Panc1 (cell line): ENCODE measurements around the gene CDK6. TPM values are rescaled to one million over a fixed set of nuclear protein-coding genes. Genes with fewer than 3 reads are reported as not detected.

ENCODE experiments used
- ATAC-seq: fragments of 200-7000 bp; cut with Tn5 transposase; 2 replicates; pipeline ENCODE4 v1.9.1; 2020; ENCODE audit warnings: mild to moderate bottlenecking, moderate library complexity
- BruUV-seq: library from RNA; stranded (reverse); fragments of 400-500 nt; replicated peaks from 2 replicates; lab custom pipeline; 2021; lab: Mats Ljungman, UMichigan
- CTCF ChIA-PET: fragments of 300-600 bp; sonication (Branson Sonifier 250); formaldehyde crosslinking; loops from one replicate; lab custom pipeline; 2022; ENCODE audit warnings: antibody characterized with exemption; lab: Charles Lee
- POLR2A ChIA-PET: fragments of 300-600 bp; sonication (Branson Sonifier 250); formaldehyde crosslinking; loops from one replicate; lab custom pipeline; 2022; ENCODE audit warnings: antibody characterized with exemption; lab: Charles Lee
- DNase-seq: peaks from one replicate; pipeline ENCODE4 v3.0.0-alpha.2; 2010; ENCODE audit warnings: low read depth, low spot score
- H3K27ac ChIP-seq: 2 replicates; pipeline ENCODE4 v1.5.1; 2011; ENCODE audit warnings: mild to moderate bottlenecking, low read length, inconsistent platforms
- H3K27me3 ChIP-seq: fragments of 200-500 bp; sonication (Bioruptor generic); 2 replicates; pipeline ENCODE4 v1.6.0; 2014; ENCODE audit warnings: low read length, inconsistent platforms; ENCODE audit not compliant: control insufficient read depth, insufficient read depth
- H3K36me3 ChIP-seq: fragments of 200-500 bp; sonication (Bioruptor generic); 2 replicates; pipeline ENCODE4 v1.5.1; 2014; ENCODE audit warnings: inconsistent platforms, mild to moderate bottlenecking, low read length, moderate library complexity; ENCODE audit not compliant: control insufficient read depth, insufficient read depth
- H3K4me1 ChIP-seq: 2 replicates; pipeline ENCODE4 v1.5.1; 2011; ENCODE audit warnings: inconsistent platforms, mild to moderate bottlenecking, low read length, moderate library complexity; ENCODE audit not compliant: control insufficient read depth, insufficient read depth
- H3K4me3 ChIP-seq, 2 experiments: 2 replicates each; pipeline ENCODE4 v1.5.1; 2011 to 2012; ENCODE audit warnings: low read depth in 2 of 2, low read length in 2 of 2, mild to moderate bottlenecking in 2 of 2, inconsistent platforms in 1 of 2, moderate library complexity in 1 of 2
- H3K9me3 ChIP-seq: fragments of 200-500 bp; sonication (Bioruptor generic); 2 replicates; pipeline ENCODE4 v1.5.1; 2014; ENCODE audit warnings: low read depth, mild to moderate bottlenecking, inconsistent platforms, low read length, moderate library complexity; ENCODE audit not compliant: control insufficient read depth, insufficient read depth
- CTCF ChIP-seq: fragments of 450-650 bp; IDR thresholded peaks from 2 replicates; pipeline ENCODE4 v1.5.1; 2017; ENCODE audit warnings: mild to moderate bottlenecking
- POLR2AphosphoS5 ChIP-seq: IDR thresholded peaks from 2 replicates; pipeline ENCODE4 v1.6.1; 2012; ENCODE audit warnings: mild to moderate bottlenecking, low read depth, low read length, moderate library complexity
- REST ChIP-seq, 2 experiments: IDR thresholded peaks; 2 replicates each; pipeline ENCODE4 v1.6.1; 2011 to 2012; ENCODE audit warnings: low read depth in 2 of 2, control low read depth in 1 of 2, low read length in 1 of 2, mild to moderate bottlenecking in 1 of 2, moderate library complexity in 1 of 2; ENCODE audit not compliant: insufficient read depth in 1 of 2
- SIN3A ChIP-seq: IDR thresholded peaks from 2 replicates; pipeline ENCODE4 v1.6.1; 2012; ENCODE audit warnings: low read depth, mild to moderate bottlenecking, low read length, moderate library complexity, borderline replicate concordance; ENCODE audit not compliant: insufficient read depth
- TCF7L2 ChIP-seq: IDR thresholded peaks from 2 replicates; pipeline ENCODE4 v1.6.1; 2011; ENCODE audit warnings: mild to moderate bottlenecking, low read depth, low read length, inconsistent platforms
- in situ Hi-C: cut with HindIII; loops from 2 replicates; pipeline ENCODE4 v1.10.0; 2016; ENCODE audit warnings: low sequenced_read_pairs, low pct_unique_long_range_greater_than_20kb
- intact Hi-C: fragments of 100-400 bp; cut with micrococcal nuclease; formaldehyde crosslinking; loops from one replicate; pipeline ENCODE4 v1.10.0; 2022; ENCODE audit not compliant: unreplicated experiment
- total RNA-seq: library from RNA; stranded (reverse); gene quantifications from one replicate; pipeline ENCODE4 v1.2.1, GENCODE V29; 2021; ENCODE audit not compliant: unreplicated experiment

CDK6 gene
- total RNA-seq, 1 experiment from 2014 or later, result 57.4 TPM

GRCh38 chr7:92767437-92767836, 68.9 kb downstream of the CDK6 start:
- no peak for ATAC-seq
- Histone ChIP-seq H3K4me1 (peaks cover 54% of the 10 kb centered on the region), H3K4me3 (no peak overlapping the region), H3K36me3 (peaks cover 5% of the 10 kb centered on the region), H3K9me3 (no peaks in the 10 kb centered on the region), H3K27ac (peak overlapping the region; percentile 74; the same call in 1 of the 2 replicates), H3K27me3 (no peaks in the 10 kb centered on the region)
- intact Hi-C loops (no loop called here), in situ Hi-C loops (no loop called here)
- BruUV-seq, result no TSS peak
- ChIA-PET POLR2A (interaction anchor here (0.6 kb wide), 1 partner anchor 78 kb away, joined by 4 read pairs; no protein-coding TSS in a partner anchor), CTCF (no interaction called here)
- no peak for DNase-seq
- TF ChIP-seq CTCF (no peak), TCF7L2 (no peak), REST (IDR thresholded peaks at IDR 0.05; ENCODE audit: insufficient read depth in 1 of 2, low read depth in 2 of 2, low read length in 1 of 2) (no peak), POLR2AphosphoS5 (no peak), SIN3A (no peak)

- no peak overlapping the region for H3K4me3 ChIP-seq
- 0 out of 2 replicates have a peak, but pooled peaks have one; percentile 40 for ATAC-seq
- CTCF ChIA-PET, result no interaction called here
- no TSS peak for BruUV-seq
- intact Hi-C loops, result no loop called here
- H3K27ac ChIP-seq, result peak overlapping the region; percentile 74
- POLR2A ChIA-PET, result interaction anchor here (0.5 kb wide), 1 partner anchor 14 kb away, joined by 3 read pairs; no protein-coding TSS in a partner anchor
- in situ Hi-C loops, result no loop called here
- H3K4me1 ChIP-seq, result peaks cover 53% of the 10 kb centered on the region
- TF ChIP-seq REST (IDR thresholded peaks at IDR 0.05; ENCODE audit: insufficient read depth in 1 of 2, low read depth in 2 of 2, low read length in 1 of 2) (no peak), CTCF (no peak), TCF7L2 (no peak)
- H3K36me3 ChIP-seq, result peaks cover 5% of the 10 kb centered on the region
- H3K27me3 ChIP-seq, result no peaks in the 10 kb centered on the region
- H3K9me3 ChIP-seq, result no peaks in the 10 kb centered on the region
- no peak for DNase-seq
Observed at GRCh38 chr7:92766461-92767003, 69.8 kb downstream of the CDK6 start.
